Activated gamma-delta T cell treated with anti-CD3 and anti-CD28 coated beads, Interleukin-2, amount 50 U/mL, for 16 hours (primary cell): Measurements from ENCODE around the gene KIF21A.
A peak's percentile ranks its signal among the peaks of the same experiment; 100 is the strongest.
"Not testable (repeated sequence)": the region's sequence is repeated elsewhere in the genome, so short reads cannot be mapped to it uniquely, and the experiment has no call there.

Experiments used
- DNase-seq: peaks from one replicate; pipeline ENCODE4 v3.0.0-alpha.2; 2020; ENCODE audit warnings: low read depth

The KIF21A gene

DNA sequence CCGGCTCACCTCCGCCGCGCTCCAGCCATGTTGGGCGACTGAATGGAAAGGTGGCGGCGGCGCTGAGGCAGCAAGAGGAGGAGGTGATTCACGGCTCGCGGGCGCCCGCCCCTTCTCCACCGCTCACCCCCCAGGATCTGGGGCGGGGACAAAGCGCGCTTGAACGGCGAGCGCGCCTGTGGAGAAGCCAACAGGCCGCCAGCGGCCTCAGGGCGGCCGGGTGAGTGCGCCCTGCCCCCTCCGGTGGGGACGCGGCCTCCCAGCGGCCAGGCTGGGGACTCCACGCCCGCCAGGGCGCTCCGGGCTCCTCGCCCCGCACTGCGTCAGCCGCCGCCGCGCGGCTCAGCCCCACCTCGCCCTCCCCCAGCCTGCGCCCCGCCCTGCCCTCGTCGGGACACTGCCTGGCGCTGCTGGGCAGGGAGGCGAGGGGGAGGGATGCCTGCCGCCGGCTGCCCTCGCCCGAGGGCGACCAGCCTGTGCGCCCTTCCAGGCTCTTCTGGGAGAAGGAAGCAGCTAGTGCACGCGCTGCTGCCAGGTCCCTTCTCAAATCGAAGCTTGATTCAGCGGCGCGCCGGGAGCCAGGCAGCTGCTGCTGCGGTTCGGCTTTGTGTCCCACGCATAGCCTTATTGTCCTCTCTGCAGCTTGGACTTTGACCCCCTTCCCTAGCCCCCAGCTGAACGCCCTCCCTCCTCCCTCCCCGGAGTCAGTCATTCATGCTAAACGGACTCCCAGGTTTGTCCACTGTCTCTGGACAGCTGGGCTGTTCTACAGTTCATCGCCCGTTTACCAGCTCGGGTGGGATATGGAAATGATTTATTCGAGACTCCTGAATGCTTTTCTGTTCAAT lies at the start of gene KIF21A:
Gene KIF21A (minus strand): TSS at position 40 of the 848 bp plus-strand sequence. CDS start 150 bp downstream, outside the sequence.
- DNase-seq, result peak; percentile 80

- DNase-seq, result no peak
These were observed 47.8 kb upstream of the KIF21A start for GRCh38 chr12:39490500-39491282.

- no peak for DNase-seq
These were observed 40.7 kb upstream of the KIF21A start for GRCh38 chr12:39483597-39483996.

- DNase-seq, result no peak
These were observed 40.1 kb upstream of the KIF21A start for GRCh38 chr12:39483042-39483441.

DNA sequence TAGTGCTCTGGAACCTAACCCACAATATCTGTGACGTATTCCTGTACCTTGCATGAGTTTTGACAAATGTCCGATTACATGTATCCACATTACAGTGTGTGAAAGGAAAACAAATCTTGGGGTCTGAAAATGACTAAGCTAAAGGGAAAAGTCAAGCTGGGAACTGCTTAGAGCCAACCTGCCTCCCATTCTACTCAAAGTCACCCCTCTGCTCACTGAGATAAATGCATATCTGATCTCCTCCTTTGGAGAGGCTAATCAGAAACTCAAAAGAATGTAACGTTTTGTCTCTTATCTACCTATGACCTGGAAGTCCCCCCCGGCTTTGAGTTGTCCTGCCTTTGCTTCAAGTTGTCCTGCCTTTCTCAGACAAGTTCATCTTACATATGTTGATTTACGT lies 34.0 kb upstream of the KIF21A start:
- DNase-seq, result no peak

DNA sequence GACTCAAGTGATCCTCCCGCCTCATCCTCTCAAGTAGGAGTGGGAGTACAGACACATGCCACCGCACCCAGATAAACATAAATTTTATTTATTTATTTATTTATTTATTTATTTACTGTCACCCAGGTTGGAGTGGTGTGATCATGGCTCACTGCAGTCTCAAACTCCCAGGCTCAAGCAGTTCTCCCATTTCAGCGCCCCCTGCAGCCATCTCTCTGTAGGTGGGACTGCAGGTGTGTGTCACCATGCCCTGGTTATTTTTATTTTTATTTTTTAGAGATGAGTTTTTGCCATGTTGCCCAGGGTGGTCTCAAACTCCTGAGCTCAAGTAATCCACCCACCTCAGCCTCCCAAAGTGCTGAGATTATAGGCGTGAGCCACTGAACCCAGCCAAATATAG lies 33.2 kb upstream of the KIF21A start:
- no peak for DNase-seq

DNA sequence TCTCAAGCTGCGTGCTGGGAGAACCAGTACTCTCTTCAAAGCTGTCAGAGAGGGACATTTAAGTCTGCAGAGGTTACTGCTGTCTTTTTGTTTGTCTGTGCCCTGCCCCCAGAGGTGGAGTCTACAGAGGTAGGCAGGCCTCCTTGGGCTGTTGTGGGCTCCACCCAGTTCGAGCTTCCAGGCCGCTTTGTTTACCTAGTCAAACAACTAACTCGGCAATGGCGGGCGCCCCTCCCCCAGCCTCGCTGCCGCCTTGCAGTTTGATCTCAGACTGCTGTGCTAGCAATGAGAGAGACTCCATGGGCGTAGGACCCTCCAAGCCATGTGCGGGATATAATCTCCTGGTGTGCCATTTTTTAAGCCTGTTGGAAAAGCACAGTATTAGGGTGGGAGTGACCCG lies 32.2 kb upstream of the KIF21A start:
- DNase-seq, result not testable (repeated sequence)

DNA sequence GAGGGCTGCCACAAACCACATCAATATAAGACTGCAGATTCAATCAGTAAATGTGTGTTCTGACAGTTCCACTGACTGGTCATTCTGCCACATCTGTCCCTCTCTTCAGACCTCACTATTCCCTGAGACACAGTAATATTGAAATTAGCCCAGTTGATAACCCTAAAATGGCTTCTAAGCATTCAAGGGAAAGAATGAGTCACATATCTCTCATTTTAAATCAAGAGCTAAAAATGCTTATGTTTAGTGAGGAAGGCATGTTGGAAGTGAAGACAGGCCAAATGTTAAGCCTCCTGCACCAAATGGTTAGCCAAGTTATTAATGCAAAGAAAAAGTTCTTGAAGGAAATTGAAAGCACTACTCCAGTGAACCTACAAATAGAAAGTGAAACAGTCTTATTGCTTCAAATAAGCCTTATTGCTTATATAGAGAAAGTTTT lies 24.5 kb upstream of the KIF21A start:
- DNase-seq, result no peak

- no peak for DNase-seq
These were observed 22.2 kb upstream of the KIF21A start for GRCh38 chr12:39464976-39465695.

GRCh38 chr12:39461059-39461458 lies 18.1 kb upstream of the KIF21A start:
- DNase-seq, result no peak

GRCh38 chr12:39459027-39459434 lies 16.1 kb upstream of the KIF21A start:
- DNase-seq, result no peak

GRCh38 chr12:39451977-39452376 lies 9.1 kb upstream of the KIF21A start:
- no peak for DNase-seq

GRCh38 chr12:39448038-39448437 lies 5.1 kb upstream of the KIF21A start:
- no peak for DNase-seq

GRCh38 chr12:39443929-39444209 lies 949 bp upstream of the KIF21A start:
- DNase-seq, result no peak

DNA sequence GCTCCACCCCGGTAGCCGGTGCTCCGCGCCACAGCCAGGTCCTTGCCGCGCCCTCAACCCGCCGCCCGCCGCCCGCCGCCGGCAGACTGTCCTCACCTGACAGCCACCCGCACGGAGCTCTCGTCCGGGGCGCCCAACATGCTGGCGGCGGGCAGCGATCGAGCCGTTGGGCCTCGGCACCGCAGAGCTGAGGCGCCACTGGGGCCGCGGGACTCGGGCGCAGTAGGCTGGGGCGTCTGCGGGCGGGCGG lies 164 bp downstream of the KIF21A start:
- no peak for DNase-seq

DNA sequence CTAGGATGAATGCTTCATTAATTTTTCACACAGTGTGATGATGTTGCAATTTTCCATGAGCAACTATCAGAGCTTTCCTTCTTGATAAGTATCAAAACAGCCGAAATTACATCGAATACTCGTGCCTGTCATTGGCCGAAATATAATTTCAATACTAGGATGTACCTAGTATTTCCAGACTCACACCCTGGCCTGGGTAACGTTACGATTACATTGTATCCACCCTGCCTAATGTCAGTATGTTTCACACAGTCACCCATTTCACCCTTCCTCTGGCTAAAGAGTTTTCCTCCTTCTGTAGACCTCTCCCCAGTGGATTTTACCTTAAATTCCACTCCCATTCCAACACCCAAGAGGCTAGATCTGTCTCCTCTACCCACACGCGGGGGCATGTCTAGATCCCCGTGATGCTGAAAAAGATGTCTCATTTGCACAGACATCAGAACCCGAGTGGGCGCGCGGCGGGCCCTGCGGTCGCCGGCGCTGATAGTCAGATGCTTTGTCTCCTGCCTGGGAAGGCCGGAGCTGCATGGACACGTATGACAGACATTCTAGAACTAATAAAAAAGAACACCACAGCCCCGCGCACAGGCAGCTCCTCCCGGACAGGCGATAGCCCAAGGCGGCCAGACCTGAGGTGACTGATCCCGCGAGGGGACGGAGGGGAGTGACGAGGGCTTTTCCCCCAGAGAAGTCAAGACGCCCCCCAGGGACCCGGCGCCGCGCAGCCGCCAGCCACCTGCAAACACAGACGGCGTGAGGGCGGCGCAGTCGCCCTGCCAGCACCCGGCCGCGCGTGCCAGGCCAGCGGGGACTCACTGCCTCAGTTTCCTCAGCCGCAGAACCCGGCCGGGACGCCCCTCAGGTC lies 723 bp downstream of the KIF21A start:
- DNase-seq, result peak; percentile 37

DNA sequence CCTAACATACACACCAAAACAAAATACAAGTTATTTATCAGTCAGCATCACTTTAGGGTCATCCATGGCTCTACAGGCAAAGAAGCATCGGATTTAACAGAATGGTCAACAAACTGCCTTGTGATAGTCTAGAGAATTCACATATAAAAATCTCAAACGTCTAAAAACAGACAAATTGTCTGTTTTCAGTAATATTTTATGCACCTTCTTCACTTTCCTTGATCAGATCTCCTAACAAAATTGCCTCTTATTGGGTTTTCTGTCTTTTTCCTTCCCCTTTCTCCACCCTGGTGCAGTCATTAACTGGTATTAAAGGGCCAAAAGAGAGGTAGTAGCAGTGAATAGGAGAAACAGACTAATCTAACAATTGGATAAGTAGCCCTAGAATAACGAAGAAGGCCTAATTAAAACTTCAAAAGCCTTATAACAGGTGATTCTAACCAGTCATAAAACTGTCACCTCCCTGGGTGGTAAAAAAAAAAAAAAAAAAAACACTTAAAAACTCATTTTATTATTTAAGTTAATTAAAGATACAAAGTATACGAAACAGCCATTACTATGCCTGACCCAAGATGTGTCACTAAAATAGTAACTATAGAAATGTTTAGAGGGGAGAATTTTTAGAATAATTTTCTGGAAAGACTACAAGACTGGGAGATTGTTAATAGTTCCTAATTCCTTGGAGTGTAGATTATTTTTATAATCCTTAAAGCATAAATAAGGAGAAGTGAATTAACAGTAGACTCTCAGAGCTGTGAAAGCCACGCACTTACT lies 1.5 kb downstream of the KIF21A start:
- no peak for DNase-seq

DNA sequence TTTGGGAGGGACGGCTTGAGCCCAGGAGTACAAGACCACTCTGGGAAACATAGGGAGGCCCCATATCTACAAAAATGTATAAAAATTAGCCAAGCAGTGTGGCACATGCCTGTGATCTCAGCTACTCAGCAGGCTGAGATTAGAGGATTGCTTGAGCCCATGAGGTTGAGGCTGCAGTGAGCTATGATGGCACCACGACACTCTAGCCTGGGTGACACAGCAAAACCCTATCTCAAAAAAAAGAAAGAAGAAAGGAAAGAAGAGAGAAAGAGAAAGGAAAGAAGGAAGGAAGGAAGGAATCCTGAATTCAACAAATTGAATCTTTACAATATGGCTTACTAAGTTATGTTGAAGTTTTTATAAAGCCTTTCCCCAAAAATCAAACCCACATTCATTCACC lies 2.1 kb downstream of the KIF21A start:
- no peak for DNase-seq

GRCh38 chr12:39440101-39440500 lies 2.8 kb downstream of the KIF21A start:
- DNase-seq, result no peak

GRCh38 chr12:39435531-39435930 lies 7.4 kb downstream of the KIF21A start:
- DNase-seq, result no peak

DNA sequence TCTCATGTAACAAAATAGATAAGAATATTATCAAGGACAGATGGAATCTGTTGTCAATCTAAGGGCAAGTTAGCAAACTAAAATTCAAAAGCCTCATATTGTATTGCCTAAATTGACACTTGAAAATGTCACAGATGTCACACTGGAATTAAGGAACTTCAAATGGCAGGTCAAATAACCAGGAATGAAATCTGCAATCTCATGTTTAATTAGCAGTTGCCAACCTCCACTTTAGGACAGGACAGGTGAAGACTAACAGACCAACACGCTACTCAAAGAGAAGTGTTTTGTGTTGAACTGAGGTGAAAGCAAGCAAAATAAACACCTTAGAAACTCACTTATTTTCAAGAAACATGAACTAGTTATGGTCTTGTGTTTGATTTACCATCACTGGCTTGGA lies 11.1 kb downstream of the KIF21A start:
- DNase-seq, result no peak
